Esophagus muscularis mucosa (tissue), 4 donors: ENCODE results near the gene TSEN54. TPM values are rescaled to one million over a fixed set of nuclear protein-coding genes. Genes with fewer than 3 reads are reported as not detected.

Experiments used
- DNase-seq: peaks from one replicate; pipeline ENCODE4 v3.0.0-alpha.2; 2017; ENCODE audit errors: extremely low spot score
- H3K27ac ChIP-seq, 4 donors: fragments of 200-600 bp; sonication (generic); replicated peaks in 1 of 4; 1 replicate in 3 of 4; 2 replicates in 1 of 4; pipeline ENCODE4 v1.5.1; 2016 to 2019; ENCODE audit warnings: mild to moderate bottlenecking in 1 of 4
- H3K27me3 ChIP-seq, 4 donors: fragments of 200-600 bp; sonication (generic); one replicate each; pipeline versions ENCODE4 v1.5.1 to v1.6.0; 2016 to 2019
- H3K36me3 ChIP-seq, 4 donors: fragments of 200-600 bp; sonication (generic); one replicate each; pipeline ENCODE4 v1.5.1; 2016 to 2019
- H3K4me1 ChIP-seq, 4 donors: fragments of 200-600 bp; sonication (generic); one replicate each; pipeline ENCODE4 v1.5.1; 2016 to 2019
- H3K4me3 ChIP-seq, 4 donors: fragments of 200-600 bp; sonication (generic); 1 replicate in 2 of 4; 2 replicates in 2 of 4; pipeline ENCODE4 v1.5.1; 2016 to 2019; ENCODE audit warnings: mild to moderate bottlenecking in 4 of 4, moderate library complexity in 1 of 4
- H3K9me3 ChIP-seq, 4 donors: fragments of 200-600 bp; sonication (generic); 1 replicate in 3 of 4; 2 replicates in 1 of 4; pipeline ENCODE4 v1.5.1; 2016 to 2019
- EP300 ChIP-seq: sonication (generic); formaldehyde crosslinking; IDR thresholded peaks from one replicate; pipeline ENCODE4 v1.6.1; 2017; ENCODE audit warnings: antibody characterized with exemption
- POLR2A ChIP-seq: fragments of 450-650 bp; IDR thresholded peaks from one replicate; pipeline ENCODE4 v1.6.1; 2017; ENCODE audit warnings: antibody characterized with exemption, moderate library complexity, mild to moderate bottlenecking, low read depth
- POLR2AphosphoS5 ChIP-seq, 2 donors: sonication (generic); formaldehyde crosslinking; IDR thresholded peaks; one replicate each; pipeline ENCODE4 v1.6.1; 2017; ENCODE audit warnings: antibody characterized with exemption in 2 of 2
- WGBS: methylation state at CpG from one replicate; pipeline ENCODE4 v1.1.5; 2018; 5-methylcytosine and 5-hydroxymethylcytosine counted together
- intact Hi-C: fragments of 100-400 bp; cut with DNase I; formaldehyde crosslinking; loops from one replicate; pipeline ENCODE4 v1.15.1; 2023
- total RNA-seq, 4 donors: library from RNA; depleted of rRNA; stranded (reverse); fragments of >200 nt; gene quantifications; one replicate each; pipeline versions ENCODE4 v1.1.0 to v1.2.1, GENCODE V29; 2016
- TF ChIP-seq, protein P1 (sequence below), 3 experiments: fragments of 200-600 bp in 2 of 3; fragments of 450-650 bp in 1 of 3; sonication (generic) in 2 of 3; IDR thresholded peaks; one replicate each; pipeline ENCODE4 v1.5.1; 2017 to 2019; ENCODE audit warnings: antibody characterized with exemption in 3 of 3, mild to moderate bottlenecking in 2 of 3, moderate library complexity in 1 of 3

TSEN54 gene
- total RNA-seq, 4 donors from 2014 or later = 14.5 to 32.1 (median 24.1) TPM

DNA sequence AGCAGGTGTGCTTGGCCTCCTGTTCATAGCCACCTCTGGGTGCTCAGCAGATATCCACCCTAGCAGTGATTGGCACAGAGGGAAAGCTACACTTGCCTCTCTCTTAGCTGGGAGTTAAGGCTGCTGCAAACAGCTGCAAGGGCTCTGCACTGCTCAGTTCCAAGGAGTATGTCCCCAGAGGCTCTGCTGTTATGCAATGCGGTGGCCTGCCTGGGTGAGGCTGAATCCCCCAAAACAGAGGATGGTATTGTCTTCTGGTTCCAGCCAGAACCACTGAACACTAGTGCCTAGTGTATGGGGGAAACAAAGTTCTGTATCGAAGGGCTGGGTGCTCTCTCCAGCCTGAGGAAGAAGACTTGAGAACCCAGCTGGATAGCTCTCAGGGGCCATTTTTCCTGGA, 43.1 kb upstream of the TSEN54 start:
- H3K27ac ChIP-seq = peak overlapping the region in 3 of 4 donors; percentile 1 to 31 (median 5)
- no peaks in the 10 kb centered on the region for H3K9me3 ChIP-seq
- H3K27me3 ChIP-seq = no peaks in the 10 kb centered on the region
- peaks cover 0 to 24% (median 22%) of the 10 kb centered on the region in 4 donors for H3K36me3 ChIP-seq
- intact Hi-C loops = no loop called here
- TF ChIP-seq POLR2AphosphoS5 (IDR thresholded peaks at IDR 0.05) (no peak), EP300 (no peak), POLR2A (no peak)
- TF ChIP-seq, protein P1, sequence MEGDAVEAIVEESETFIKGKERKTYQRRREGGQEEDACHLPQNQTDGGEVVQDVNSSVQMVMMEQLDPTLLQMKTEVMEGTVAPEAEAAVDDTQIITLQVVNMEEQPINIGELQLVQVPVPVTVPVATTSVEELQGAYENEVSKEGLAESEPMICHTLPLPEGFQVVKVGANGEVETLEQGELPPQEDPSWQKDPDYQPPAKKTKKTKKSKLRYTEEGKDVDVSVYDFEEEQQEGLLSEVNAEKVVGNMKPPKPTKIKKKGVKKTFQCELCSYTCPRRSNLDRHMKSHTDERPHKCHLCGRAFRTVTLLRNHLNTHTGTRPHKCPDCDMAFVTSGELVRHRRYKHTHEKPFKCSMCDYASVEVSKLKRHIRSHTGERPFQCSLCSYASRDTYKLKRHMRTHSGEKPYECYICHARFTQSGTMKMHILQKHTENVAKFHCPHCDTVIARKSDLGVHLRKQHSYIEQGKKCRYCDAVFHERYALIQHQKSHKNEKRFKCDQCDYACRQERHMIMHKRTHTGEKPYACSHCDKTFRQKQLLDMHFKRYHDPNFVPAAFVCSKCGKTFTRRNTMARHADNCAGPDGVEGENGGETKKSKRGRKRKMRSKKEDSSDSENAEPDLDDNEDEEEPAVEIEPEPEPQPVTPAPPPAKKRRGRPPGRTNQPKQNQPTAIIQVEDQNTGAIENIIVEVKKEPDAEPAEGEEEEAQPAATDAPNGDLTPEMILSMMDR (IDR thresholded peaks at IDR 0.05) = no peak
- WGBS = 100% methylated on average over 1 of the region's 2 CpGs
- no peak overlapping the region for H3K4me3 ChIP-seq
- peaks cover 39 to 52% (median 49%) of the 10 kb centered on the region in 4 donors for H3K4me1 ChIP-seq
- DNase-seq = no peak

DNA sequence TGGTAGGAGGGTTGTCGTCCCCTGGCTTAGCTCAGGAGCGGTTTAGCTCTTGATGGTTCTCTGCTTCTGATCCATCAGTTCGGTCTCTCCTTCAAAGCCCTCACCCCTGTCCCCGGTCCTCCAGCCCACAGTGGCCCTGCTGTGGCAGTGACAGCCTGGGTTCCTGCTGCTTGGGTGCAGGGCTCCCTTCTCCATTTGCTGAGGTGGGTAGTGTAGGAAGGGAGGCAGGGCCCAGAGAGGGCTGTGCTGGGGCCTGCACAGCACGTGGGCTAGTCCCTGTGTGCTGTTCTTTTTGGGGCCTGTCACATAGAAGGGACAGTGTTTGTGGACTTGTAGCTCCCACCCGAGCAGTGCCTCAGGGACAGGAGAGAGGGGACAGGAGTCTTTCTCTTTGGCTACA, 41.6 kb upstream of the TSEN54 start:
- peak overlapping the region; percentile 61 to 78 (median 72) for H3K27ac ChIP-seq
- intact Hi-C loops = no loop called here
- H3K36me3 ChIP-seq = peaks cover 0 to 24% (median 22%) of the 10 kb centered on the region in 4 donors
- WGBS = 76% methylated on average over 6 of the region's 6 CpGs
- no peak for DNase-seq
- no peaks in the 10 kb centered on the region for H3K27me3 ChIP-seq
- no peak for TF ChIP-seq POLR2A
- TF ChIP-seq, protein P1 (IDR thresholded peaks at IDR 0.05) = no peak
- TF ChIP-seq POLR2AphosphoS5 (IDR thresholded peaks at IDR 0.05) = no peak
- no peak for TF ChIP-seq EP300
- H3K9me3 ChIP-seq = no peaks in the 10 kb centered on the region
- H3K4me3 ChIP-seq = no peak overlapping the region
- H3K4me1 ChIP-seq = peaks cover 32 to 56% (median 46%) of the 10 kb centered on the region in 4 donors

DNA sequence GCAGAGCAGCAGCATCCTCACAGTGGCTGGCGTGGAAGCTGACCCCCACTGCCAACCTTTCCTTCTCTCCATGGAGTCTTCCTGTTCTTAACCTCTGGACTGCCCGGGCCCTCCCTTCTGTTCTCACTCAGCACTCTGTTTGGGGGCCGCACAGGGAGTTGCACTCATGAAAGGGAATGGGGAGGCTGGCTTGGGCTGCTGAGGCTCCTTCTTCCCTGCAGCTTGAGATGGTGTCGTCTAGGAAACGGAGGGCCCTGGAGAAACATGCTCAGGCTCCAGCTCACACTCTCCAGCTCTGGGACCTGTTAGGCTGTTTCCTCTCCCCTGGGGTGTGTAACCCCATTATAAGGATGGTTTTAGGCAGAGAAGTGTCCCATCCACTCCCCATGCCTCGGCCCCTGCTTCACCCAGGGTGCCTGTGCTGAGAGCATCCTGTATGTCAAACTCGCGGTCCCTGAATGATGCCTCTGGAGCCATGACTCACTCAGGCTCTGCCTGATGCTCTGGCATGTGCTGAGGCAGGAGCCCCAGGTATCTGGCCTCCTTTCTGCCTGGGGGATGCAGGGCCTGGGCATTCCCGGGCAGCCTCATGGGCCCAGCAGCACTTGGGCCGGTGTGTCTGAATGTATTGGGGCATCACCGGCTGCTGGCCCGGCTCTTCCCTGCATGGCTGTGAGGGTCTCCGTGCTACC, 41.0 kb upstream of the TSEN54 start:
- peak overlapping the region; percentile 61 to 78 (median 72) for H3K27ac ChIP-seq

DNA sequence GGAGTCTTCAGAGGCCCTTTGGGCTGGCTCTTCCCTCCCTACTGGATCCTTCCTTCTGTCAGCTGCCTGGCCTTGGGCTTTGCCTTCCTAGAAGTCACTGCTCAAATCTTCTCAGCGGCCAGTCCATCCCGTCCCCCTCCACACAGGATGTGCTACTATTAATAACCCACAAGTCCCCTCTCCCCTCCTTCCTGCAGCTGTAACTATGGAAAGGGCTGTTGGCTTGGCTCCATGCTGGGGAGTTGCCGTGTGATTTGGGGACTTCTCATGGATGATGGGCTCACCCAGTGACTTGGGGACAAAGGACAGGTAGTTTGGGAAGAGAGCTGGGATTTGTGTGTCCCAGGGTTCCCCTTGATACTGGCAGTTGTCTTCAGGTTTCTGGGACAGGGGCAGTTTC, 40.5 kb upstream of the TSEN54 start:
- no peaks in the 10 kb centered on the region for H3K27me3 ChIP-seq
- H3K36me3 ChIP-seq = peaks cover 0 to 26% (median 22%) of the 10 kb centered on the region in 4 donors
- no peak for TF ChIP-seq EP300
- intact Hi-C loops = no loop called here
- peak overlapping the region in 2 of 4 donors; percentile 3 to 6 for H3K4me3 ChIP-seq
- peaks cover 34 to 67% (median 55%) of the 10 kb centered on the region in 4 donors for H3K4me1 ChIP-seq
- no peaks in the 10 kb centered on the region for H3K9me3 ChIP-seq
- 26% methylated on average over 3 of the region's 3 CpGs for WGBS
- no peak for DNase-seq
- peak overlapping the region; percentile 61 to 78 (median 72) for H3K27ac ChIP-seq

More for the DNA sequence above, 41.0 kb upstream of the TSEN54 start:
- Histone ChIP-seq H3K27me3 (no peaks in the 10 kb centered on the region), H3K4me1 (peaks cover 32 to 62% (median 50%) of the 10 kb centered on the region in 4 donors), H3K4me3 (no peak overlapping the region), H3K9me3 (no peaks in the 10 kb centered on the region), H3K36me3 (peaks cover 0 to 24% (median 22%) of the 10 kb centered on the region in 4 donors)
- intact Hi-C loops = no loop called here
- 62% methylated on average over 10 of the region's 13 CpGs for WGBS
- no peak for DNase-seq
- TF ChIP-seq EP300 (no peak), POLR2AphosphoS5 (IDR thresholded peaks at IDR 0.05) (no peak), POLR2A (no peak)
- TF ChIP-seq, protein P1 (IDR thresholded peaks at IDR 0.05) = no peak

DNA sequence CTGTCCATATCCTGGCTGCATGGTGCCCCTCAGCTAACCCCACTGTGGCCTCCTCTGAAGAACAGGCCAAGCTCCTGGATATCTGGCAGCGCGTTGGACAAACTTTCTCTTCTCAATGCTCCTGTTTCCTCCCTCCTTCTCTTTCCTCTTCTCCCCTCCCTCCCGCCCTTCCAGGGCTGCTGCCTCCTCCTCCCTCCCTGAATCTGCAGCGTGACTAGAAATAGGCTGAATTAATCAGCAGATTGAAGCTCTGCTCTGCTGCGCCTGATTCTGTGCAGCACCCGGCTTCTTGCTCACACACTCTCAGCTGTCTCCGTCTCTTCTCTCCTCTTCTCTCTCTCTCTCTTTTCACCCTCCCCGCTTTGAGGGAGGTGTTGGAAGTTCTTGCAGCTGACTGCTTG, 40.1 kb upstream of the TSEN54 start:
- no peak for TF ChIP-seq POLR2AphosphoS5 (IDR thresholded peaks at IDR 0.05)
- Histone ChIP-seq H3K27me3 (no peaks in the 10 kb centered on the region), H3K4me1 (peaks cover 38 to 71% (median 57%) of the 10 kb centered on the region in 4 donors), H3K27ac (peak overlapping the region; percentile 61 to 78 (median 72)), H3K9me3 (no peaks in the 10 kb centered on the region), H3K4me3 (peak overlapping the region in 2 of 4 donors; percentile 3 to 6), H3K36me3 (peaks cover 0 to 29% (median 22%) of the 10 kb centered on the region in 4 donors)
- intact Hi-C loops = no loop called here
- DNase-seq = no peak
- 33% methylated on average over 8 of the region's 8 CpGs for WGBS
